PC-9 (cell line): ENCODE measurements around the gene COL25A1. TPM values are rescaled to one million over a fixed set of nuclear protein-coding genes. Genes with fewer than 3 reads are reported as not detected.

Experiments used
- BruUV-seq: library from RNA; stranded (reverse); fragments of 400-500 nt; replicated peaks from 2 replicates; lab custom pipeline; 2021; lab: Mats Ljungman, UMichigan
- CTCF ChIA-PET: fragments of 300-600 bp; sonication (Branson Sonifier 250); formaldehyde crosslinking; loops from one replicate; lab custom pipeline; 2022; ENCODE audit warnings: antibody characterized with exemption; lab: Charles Lee
- POLR2A ChIA-PET: fragments of 300-600 bp; sonication (Branson Sonifier 250); formaldehyde crosslinking; loops from one replicate; lab custom pipeline; 2022; ENCODE audit warnings: antibody characterized with exemption; ENCODE audit not compliant: unreplicated experiment; lab: Charles Lee
- DNase-seq, 2 experiments: peaks; one replicate each; pipeline versions ENCODE4 v3.0.0 to v3.0.0-alpha.2; 2015 to 2022; ENCODE audit warnings: mixed read lengths in 1 of 2
- H2AFZ ChIP-seq: fragments of 200-600 bp; sonication (generic); 2 replicates; pipeline ENCODE4 v1.8.1; 2017; ENCODE audit warnings: antibody characterized with exemption
- H3F3A ChIP-seq: fragments of 200-600 bp; sonication (generic); 2 replicates; pipeline ENCODE4 v1.8.1; 2017; ENCODE audit warnings: antibody characterized with exemption, mild to moderate bottlenecking, low read depth; ENCODE audit not compliant: insufficient read depth
- H3K27ac ChIP-seq: fragments of 200-600 bp; sonication (generic); 2 replicates; pipeline ENCODE4 v1.6.1; 2016; ENCODE audit warnings: mixed run types
- H3K27me3 ChIP-seq: fragments of 200-600 bp; sonication (generic); 2 replicates; pipeline ENCODE4 v1.6.1; 2016; ENCODE audit warnings: low read depth, mixed run types; ENCODE audit not compliant: insufficient read depth
- H3K36me3 ChIP-seq: fragments of 200-600 bp; sonication (generic); 2 replicates; pipeline ENCODE4 v1.6.1; 2016; ENCODE audit warnings: low read depth, mixed run types
- H3K4me1 ChIP-seq: fragments of 200-600 bp; sonication (generic); replicated peaks from 2 replicates; pipeline ENCODE4 v1.6.1; 2016; ENCODE audit warnings: mixed run types; ENCODE audit not compliant: insufficient read depth
- H3K4me2 ChIP-seq: fragments of 200-600 bp; sonication (generic); 2 replicates; pipeline ENCODE4 v1.6.1; 2017; ENCODE audit warnings: mixed run types
- H3K4me3 ChIP-seq: fragments of 200-600 bp; sonication (generic); 2 replicates; pipeline ENCODE4 v1.6.1; 2016; ENCODE audit warnings: mixed run types
- H3K79me2 ChIP-seq: fragments of 200-600 bp; sonication (generic); 2 replicates; pipeline ENCODE4 v1.6.1; 2017; ENCODE audit warnings: low read depth, mixed run types
- H3K9me2 ChIP-seq: fragments of 200-600 bp; sonication (generic); 2 replicates; pipeline ENCODE4 v1.8.1; 2017; ENCODE audit warnings: mild to moderate bottlenecking; ENCODE audit not compliant: insufficient read depth
- H3K9me3 ChIP-seq: fragments of 200-600 bp; sonication (generic); 2 replicates; pipeline ENCODE4 v1.8.1; 2016; ENCODE audit warnings: low read depth; ENCODE audit not compliant: insufficient read depth
- H4K20me1 ChIP-seq: fragments of 200-600 bp; sonication (generic); 2 replicates; pipeline ENCODE4 v1.8.1; 2017; ENCODE audit not compliant: insufficient read depth
- CTCF ChIP-seq: fragments of 200-600 bp; sonication (generic); conservative IDR thresholded peaks from 2 replicates; pipeline ENCODE4 v1.6.1; 2017; ENCODE audit warnings: mixed run types, antibody characterized with exemption, mild to moderate bottlenecking, moderate library complexity
- EZH2 ChIP-seq: fragments of 200-600 bp; sonication (generic); IDR thresholded peaks from 2 replicates; pipeline ENCODE4 v1.8.0; 2017; ENCODE audit warnings: antibody characterized with exemption, low read depth
- intact Hi-C: fragments of 100-400 bp; cut with micrococcal nuclease; formaldehyde crosslinking; loops from one replicate; pipeline ENCODE4 v1.10.0; 2022; ENCODE audit not compliant: unreplicated experiment
- total RNA-seq: library from RNA; stranded (reverse); gene quantifications from 2 replicates; pipeline ENCODE4 v1.2.3, GENCODE V29; 2021

The COL25A1 gene
- total RNA-seq, 1 experiment from 2014 or later: not detected

- no peak for DNase-seq
- Histone ChIP-seq H3K27me3 (no peaks in the 10 kb centered on the region), H3K9me3 (no peaks in the 10 kb centered on the region), H3K36me3 (no peaks in the 10 kb centered on the region), H2AFZ (no peak overlapping the region), H3K79me2 (no peaks in the 10 kb centered on the region), H3K4me2 (no peak overlapping the region), H3K4me1 (no peaks in the 10 kb centered on the region), H4K20me1 (no peaks in the 10 kb centered on the region), H3K27ac (no peak overlapping the region), H3K9me2 (no peaks in the 10 kb centered on the region), H3K4me3 (no peak overlapping the region), H3F3A (no peaks in the 10 kb centered on the region)
- BruUV-seq: no TSS peak
- ChIA-PET POLR2A (interaction anchor here (0.6 kb wide), 1 partner anchor 241 kb away, joined by 8 read pairs; no protein-coding TSS in a partner anchor), CTCF (interaction anchor here (0.6 kb wide), 1 partner anchor 414 kb away, joined by 4 read pairs; no protein-coding TSS in a partner anchor)
- TF ChIP-seq CTCF (no peak), EZH2 (no peak)
- intact Hi-C loops: no loop called here
Measured at GRCh38 chr4:108885211-108885610, 417.2 kb downstream of the COL25A1 start.

GRCh38 chr4:108884596-108884995 lies 417.9 kb downstream of the COL25A1 start:
- no peaks in the 10 kb centered on the region for H3K9me2 ChIP-seq
- H3K27ac ChIP-seq: no peak overlapping the region
- no peaks in the 10 kb centered on the region for H3K9me3 ChIP-seq
- no TSS peak for BruUV-seq
- TF ChIP-seq EZH2: no peak
- no peak for TF ChIP-seq CTCF
- ChIA-PET CTCF (interaction anchor here (0.6 kb wide), 1 partner anchor 415 kb away, joined by 4 read pairs; no protein-coding TSS in a partner anchor), POLR2A (interaction anchor here (0.6 kb wide), 1 partner anchor 242 kb away, joined by 8 read pairs; no protein-coding TSS in a partner anchor)
- H3F3A ChIP-seq: no peaks in the 10 kb centered on the region
- H3K36me3 ChIP-seq: no peaks in the 10 kb centered on the region
- H2AFZ ChIP-seq: no peak overlapping the region
- no peak for DNase-seq
- no peak overlapping the region for H3K4me2 ChIP-seq
- intact Hi-C loops: no loop called here
- H4K20me1 ChIP-seq: no peaks in the 10 kb centered on the region
- no peaks in the 10 kb centered on the region for H3K27me3 ChIP-seq
- H3K4me3 ChIP-seq: no peak overlapping the region
- no peaks in the 10 kb centered on the region for H3K79me2 ChIP-seq
- no peaks in the 10 kb centered on the region for H3K4me1 ChIP-seq

- Histone ChIP-seq H4K20me1 (no peaks in the 10 kb centered on the region), H3K4me1 (no peaks in the 10 kb centered on the region), H3K9me3 (no peaks in the 10 kb centered on the region), H3K4me2 (no peak overlapping the region), H3K4me3 (no peak overlapping the region), H3K27me3 (no peaks in the 10 kb centered on the region), H3K9me2 (no peaks in the 10 kb centered on the region), H3K36me3 (no peaks in the 10 kb centered on the region), H3K27ac (no peak overlapping the region), H3F3A (no peaks in the 10 kb centered on the region), H2AFZ (no peak overlapping the region), H3K79me2 (no peaks in the 10 kb centered on the region)
- intact Hi-C loops: no loop called here
- no peak for DNase-seq
- ChIA-PET POLR2A (no interaction called here), CTCF (no interaction called here)
- TF ChIP-seq CTCF (no peak), EZH2 (no peak)
- BruUV-seq: no TSS peak
Measured at GRCh38 chr4:108881986-108882385, 420.5 kb downstream of the COL25A1 start.
